GM19452 (cell line): ENCODE results near the gene PLA2G10.
"Not testable (repeated sequence)": the region's sequence is repeated elsewhere in the genome, so short reads cannot be mapped to it uniquely, and the experiment has no call there.

ENCODE experiments used
- ATAC-seq: cut with Tn5 transposase; IDR thresholded peaks from one replicate; pipeline ENCODE4 v1.9.1; 2021; ENCODE audit not compliant: unreplicated experiment

Gene PLA2G10

GRCh38 chr16:14667347-14668266 is 26.5 kb downstream of the PLA2G10 start:
- no peak for ATAC-seq

GRCh38 chr16:14658063-14658462 is 36.0 kb downstream of the PLA2G10 start:
- no peak for ATAC-seq

DNA sequence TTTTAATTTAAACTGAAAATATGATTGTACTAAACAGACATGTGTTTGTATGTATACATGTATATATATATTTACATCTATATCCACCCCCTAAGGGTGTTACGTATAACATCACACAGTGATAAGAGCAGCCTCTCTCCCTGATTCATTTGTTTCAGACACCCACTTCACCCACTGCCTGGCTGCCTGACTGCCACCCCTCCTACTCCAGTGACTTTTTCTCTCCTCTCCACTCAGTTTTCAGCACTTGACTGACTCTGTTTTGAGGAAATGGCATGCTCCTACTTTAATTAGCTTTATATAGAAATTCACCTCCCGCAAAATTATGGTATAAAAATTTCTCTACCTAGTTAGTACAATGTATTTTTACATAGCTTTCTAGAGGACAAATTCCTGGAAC is 41.4 kb downstream of the PLA2G10 start:
- no peak for ATAC-seq

- ATAC-seq = no peak
Measured at GRCh38 chr16:14650629-14651028, 43.5 kb downstream of the PLA2G10 start.

DNA sequence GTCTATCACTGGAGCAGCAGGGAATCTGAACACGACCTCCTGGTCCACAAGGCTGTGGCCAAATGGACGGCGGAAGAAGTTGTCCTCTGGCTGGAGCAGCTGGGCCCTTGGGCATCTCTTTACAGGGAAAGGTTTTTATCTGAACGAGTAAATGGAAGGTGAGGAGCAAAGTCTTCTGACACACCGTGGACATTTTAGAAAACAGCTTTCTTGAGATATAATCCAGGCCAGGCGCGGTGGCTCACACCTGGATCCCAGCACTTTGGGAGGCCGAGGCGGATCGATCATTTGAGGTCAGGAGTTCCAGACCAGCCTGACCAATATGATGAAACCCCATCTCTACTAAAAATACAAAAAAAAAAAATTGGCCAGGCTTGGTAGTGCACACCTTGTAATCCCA is 44.3 kb downstream of the PLA2G10 start:
- no peak for ATAC-seq

DNA sequence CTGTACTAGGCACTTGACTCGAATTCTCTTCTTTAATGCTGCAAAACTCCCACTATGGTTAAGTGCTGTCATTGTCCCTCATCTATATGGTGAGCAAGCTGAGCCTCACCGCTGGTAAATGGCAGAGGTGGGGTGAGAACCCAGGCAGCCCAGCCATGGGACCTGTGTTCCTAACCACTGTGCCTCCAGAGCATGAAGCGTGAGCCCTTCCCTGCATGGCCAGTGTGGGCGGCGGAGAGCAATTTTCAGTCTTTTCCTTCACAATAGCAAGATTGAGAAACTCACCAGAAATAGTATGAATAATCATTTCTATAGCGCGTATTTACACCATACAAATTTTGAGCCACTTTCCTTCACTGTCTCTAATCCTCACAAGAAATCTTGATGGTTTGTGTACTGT is 52.2 kb downstream of the PLA2G10 start:
- no peak for ATAC-seq

DNA sequence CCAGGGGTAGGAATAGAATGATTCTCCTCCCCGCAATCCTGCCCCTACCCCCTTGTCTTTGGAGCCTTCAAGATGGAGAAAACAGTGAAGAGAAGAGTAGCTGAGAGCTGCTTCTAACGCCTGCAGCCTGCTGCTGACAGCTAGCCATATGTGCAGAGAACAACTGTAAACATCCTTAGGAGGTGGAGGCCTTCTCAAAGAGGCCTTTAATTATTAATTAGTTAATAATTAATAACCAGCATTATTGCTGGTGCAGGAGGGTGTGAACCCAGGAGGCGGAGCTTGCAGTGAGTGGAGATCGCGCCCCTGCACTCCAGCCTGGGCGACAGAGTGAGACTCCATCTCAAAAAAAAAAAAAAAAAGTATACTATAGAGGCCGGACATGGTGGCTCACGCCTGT is 52.9 kb downstream of the PLA2G10 start:
- ATAC-seq = no peak

- no peak for ATAC-seq
Measured at GRCh38 chr16:14640538-14640937, 53.6 kb downstream of the PLA2G10 start.

GRCh38 chr16:14636951-14637240 is 57.2 kb downstream of the PLA2G10 start:
- ATAC-seq = not testable (repeated sequence)

- ATAC-seq = not testable (repeated sequence)
Measured at GRCh38 chr16:14636179-14636950, 57.7 kb downstream of the PLA2G10 start.

GRCh38 chr16:14635395-14636165 is 58.5 kb downstream of the PLA2G10 start:
- no peak for ATAC-seq

DNA sequence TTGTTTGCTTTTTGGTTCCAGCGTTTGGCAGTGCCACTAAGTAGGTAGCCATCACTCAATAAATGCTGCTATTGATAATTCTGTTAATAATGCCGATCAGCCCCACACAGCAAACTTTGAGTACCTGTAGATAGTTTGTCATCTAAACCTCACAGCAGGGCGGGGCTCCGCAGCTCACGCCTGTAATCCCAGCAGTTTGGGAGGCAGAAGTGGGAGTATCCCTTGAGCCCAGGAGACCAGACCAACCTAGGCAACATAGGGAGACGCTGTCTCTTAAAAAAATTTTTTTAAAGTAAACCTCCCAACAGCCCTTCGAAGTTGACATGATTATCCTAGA is 59.8 kb downstream of the PLA2G10 start:
- ATAC-seq = no peak

DNA sequence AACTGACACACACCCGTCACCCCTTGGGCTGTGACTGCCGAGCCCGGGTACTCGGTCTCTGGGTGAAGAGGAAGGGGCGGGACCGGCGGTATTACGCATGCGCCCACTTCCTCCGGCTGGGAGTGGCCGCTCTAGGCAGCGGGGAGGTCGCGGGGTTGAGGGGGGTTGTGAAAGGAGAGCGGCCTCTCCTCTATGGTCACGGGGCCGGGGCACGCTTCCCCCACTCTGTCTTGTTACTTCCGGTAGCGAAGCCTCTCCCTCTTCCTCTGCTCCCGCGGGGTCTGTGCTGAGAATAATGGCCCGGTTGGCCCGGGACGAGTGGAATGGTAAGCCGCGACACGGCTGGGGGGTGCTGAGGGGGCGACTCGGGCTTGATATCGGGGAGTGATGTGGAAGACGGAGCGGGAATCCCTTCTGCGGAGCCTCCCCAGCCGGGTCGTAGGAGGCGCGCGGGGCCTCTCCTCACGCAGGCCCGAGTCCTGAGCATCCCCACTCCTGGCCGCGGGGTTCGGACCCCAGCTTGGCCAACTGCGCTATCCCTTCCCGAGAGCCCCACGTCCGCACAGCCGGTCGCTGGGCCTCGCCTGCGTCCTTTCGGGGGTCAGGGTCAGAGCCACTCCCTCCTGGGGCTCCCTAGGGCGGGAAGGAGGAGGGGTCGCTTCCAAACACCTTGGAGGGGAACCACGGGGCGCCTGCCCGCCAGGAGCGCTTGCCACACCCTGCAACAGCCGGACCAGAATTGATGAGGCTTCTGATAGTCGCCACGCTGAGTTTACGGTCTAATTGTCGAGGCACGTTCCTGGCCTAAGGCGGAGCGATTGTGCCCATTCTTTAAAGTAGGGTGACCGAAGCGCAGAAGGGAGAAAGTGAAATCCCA is 61.2 kb downstream of the PLA2G10 start, which contains the start of gene BFAR:
TSS of gene BFAR (plus strand) at position 259 of the 877 bp plus-strand sequence. CDS start 11,396 bp downstream, outside the sequence.
- peak; percentile 73 for ATAC-seq

DNA sequence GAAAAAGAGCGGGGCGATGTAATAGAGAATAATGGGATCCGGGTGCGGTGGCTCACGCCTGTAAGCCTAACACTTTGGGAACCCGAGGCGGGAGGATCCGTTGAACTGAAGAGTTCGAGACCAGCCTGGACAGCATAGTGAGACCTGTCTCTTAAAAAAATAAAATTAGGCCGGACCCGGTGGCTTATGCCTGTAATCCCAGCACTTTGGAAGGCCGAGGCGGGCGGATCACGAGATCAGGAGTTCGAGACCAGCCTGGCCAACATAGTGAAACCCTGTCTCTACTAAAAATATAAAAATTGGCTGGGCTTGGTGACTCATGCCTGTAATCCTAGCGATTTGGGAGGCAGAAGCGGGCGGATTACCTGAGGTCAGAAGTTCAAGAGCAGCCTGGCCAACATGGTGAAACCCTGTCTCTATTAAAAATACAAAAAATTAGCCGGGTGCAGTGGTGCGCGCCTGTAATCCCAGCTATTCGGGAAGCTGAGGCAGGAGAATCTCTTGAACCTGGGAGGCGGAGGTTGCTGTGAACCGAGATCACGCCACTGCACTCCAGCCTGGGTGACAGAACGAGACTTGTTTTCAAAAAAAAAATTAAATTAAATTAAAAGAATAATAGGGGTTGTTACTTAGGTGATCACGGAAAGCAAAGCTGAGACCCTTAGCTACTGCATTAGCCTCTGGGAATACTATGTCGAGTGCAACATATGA is 63.3 kb downstream of the PLA2G10 start:
- ATAC-seq = not testable (repeated sequence)

DNA sequence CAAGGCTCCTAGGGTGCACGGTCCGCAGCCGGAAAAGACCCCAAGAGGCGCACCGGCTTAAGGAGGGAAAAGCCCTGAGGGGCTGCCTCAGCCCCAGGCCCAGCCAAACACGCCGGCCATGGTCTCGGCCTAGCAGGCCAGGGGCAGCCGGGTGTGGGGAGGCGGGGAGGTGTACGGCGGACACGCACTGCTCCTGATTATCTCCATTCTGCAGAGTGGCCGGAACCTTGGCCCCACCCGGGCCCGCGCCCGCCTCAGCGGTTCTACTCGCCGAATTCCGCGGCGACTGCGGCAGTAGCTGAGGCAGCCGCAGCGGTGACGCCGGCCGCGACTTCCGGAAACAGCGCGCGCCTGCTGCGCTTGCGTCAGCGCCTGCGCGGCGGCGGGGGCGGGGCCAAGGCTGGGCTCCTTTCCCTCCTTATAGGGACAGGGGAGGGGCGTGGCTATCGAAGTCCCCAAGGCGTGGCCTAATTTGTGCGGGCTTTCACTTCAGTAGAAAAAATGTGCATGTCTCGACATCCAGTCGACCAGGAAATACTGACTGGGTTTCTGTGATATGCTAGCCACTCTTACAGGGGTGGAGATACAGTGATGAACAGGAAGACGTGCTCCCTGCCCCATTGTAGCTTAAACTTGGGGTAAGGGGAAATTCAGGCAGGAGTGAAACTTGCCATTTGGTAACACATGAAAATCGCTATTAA is 64.0 kb downstream of the PLA2G10 start, which contains the start of gene PARN:
TSS of gene PARN (minus strand) at position 342 of the 701 bp plus-strand sequence. CDS start at position 207, 135 bp downstream.
- ATAC-seq = peak; percentile 49

DNA sequence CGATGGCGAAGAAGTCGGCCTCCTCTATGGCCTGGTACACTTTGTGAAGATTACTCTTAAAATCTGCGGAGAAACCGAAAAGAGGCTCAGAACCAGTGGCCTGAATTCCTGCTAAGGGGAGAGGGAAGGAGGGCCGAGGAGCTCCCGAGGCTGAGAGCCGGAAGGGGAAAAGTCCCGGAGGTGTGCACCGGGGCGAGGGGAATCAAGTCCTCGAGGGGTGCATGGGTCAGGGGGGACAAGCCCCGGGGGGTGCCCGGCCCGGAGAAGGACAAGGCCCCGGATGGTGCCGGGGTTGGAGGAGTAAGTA is 64.5 kb downstream of the PLA2G10 start:
- ATAC-seq = no peak

- ATAC-seq = no peak
Measured at GRCh38 chr16:14628806-14629611, 65.1 kb downstream of the PLA2G10 start.

DNA sequence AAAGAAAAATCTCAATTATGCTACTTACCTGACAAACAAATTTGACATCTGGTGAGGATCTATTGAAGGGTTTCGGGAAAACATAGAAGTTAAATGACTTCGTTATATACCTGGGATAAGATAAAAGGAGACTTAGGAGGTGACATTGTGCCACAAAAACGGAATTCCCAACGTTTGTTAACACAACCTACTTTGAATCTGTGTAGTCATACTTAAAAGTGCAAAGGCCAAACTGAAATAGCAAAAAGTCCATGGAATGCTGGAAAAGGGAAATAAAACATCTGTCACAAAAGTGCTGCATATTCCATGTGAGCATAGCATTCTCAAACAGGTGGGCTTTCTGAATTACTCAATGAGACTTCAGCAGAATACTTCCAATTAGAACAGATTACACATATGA is 67.0 kb downstream of the PLA2G10 start:
- ATAC-seq = no peak
